ENCODE results near the gene CCDC144A. TPM values are rescaled to one million over a fixed set of nuclear protein-coding genes. Genes with fewer than 3 reads are reported as not detected.
"Not testable (repeated sequence)": the region's sequence is repeated elsewhere in the genome, so short reads cannot be mapped to it uniquely, and the experiment has no call there.

The CCDC144A gene
- total and polyA plus RNA-seq, 12 donors = 0.25 to 3.4 (median 1.4) TPM

GRCh38 chr17:16751224-16751923 is 61.3 kb downstream of the CCDC144A start:
- H3K36me3 ChIP-seq; H3K27ac ChIP-seq; H3K4me1 ChIP-seq; H3K4me3 ChIP-seq; DNase-seq; H3K9me3 ChIP-seq; intact Hi-C loops (cut with DNase I): not testable (repeated sequence)
- peak in 8 of 9 donors; percentile 24 to 66 (median 46) for TF ChIP-seq CTCF (IDR thresholded peaks at IDR 0.05)
- 47 to 50% methylated on average over 7 to 10 of the region's 10 CpGs for WGBS, 2 donors
- peak in 3 of 8 donors; percentile 50 to 54 (median 53) for ATAC-seq
- H3K27me3 ChIP-seq = peaks cover 0 to 22% (median 14%) of the 10 kb centered on the region in 7 donors

- H3K4me1 ChIP-seq; intact Hi-C loops (cut with DNase I); H3K27ac ChIP-seq; H3K36me3 ChIP-seq; H3K9me3 ChIP-seq; H3K4me3 ChIP-seq; DNase-seq: not testable (repeated sequence)
- WGBS, 2 donors = 88 to 93% methylated on average over 10 of the region's 10 CpGs
- peak in 1 of 8 donors; percentile 33 for ATAC-seq
- peaks cover 0 to 17% (median 13%) of the 10 kb centered on the region in 7 donors for H3K27me3 ChIP-seq
Measured at GRCh38 chr17:16751924-16752287, 61.9 kb downstream of the CCDC144A start.

- 91 to 95% methylated on average over 2 to 3 of the region's 3 CpGs for WGBS, 2 donors
- intact Hi-C loops (cut with DNase I); H3K4me1 ChIP-seq; H3K36me3 ChIP-seq; H3K9me3 ChIP-seq; H3K27ac ChIP-seq; H3K27me3 ChIP-seq; DNase-seq; H3K4me3 ChIP-seq: not testable (repeated sequence)
- peak in 1 of 8 donors; percentile 27 for ATAC-seq
Measured at GRCh38 chr17:16757520-16757919, 67.5 kb downstream of the CCDC144A start.

GRCh38 chr17:16758177-16758576 is 68.1 kb downstream of the CCDC144A start:
- H3K27ac ChIP-seq; DNase-seq; H3K27me3 ChIP-seq; intact Hi-C loops (cut with DNase I); ATAC-seq; H3K9me3 ChIP-seq; H3K4me3 ChIP-seq; H3K36me3 ChIP-seq; H3K4me1 ChIP-seq: not testable (repeated sequence)
- 89% methylated on average over 3 of the region's 3 CpGs for WGBS, 2 donors

- H3K4me3 ChIP-seq; H3K9me3 ChIP-seq; H3K4me1 ChIP-seq; H3K36me3 ChIP-seq; H3K27ac ChIP-seq; DNase-seq; H3K27me3 ChIP-seq; intact Hi-C loops (cut with DNase I); ATAC-seq: not testable (repeated sequence)
- 94 to 100% methylated on average over 2 of the region's 2 CpGs for WGBS, 2 donors
Measured at GRCh38 chr17:16768290-16769175, 78.5 kb downstream of the CCDC144A start.

GRCh38 chr17:16772394-16773145 is 82.5 kb downstream of the CCDC144A start:
- H3K4me3 ChIP-seq; H3K4me1 ChIP-seq; H3K9me3 ChIP-seq; H3K36me3 ChIP-seq; H3K27ac ChIP-seq; H3K27me3 ChIP-seq; ATAC-seq; intact Hi-C loops (cut with DNase I); DNase-seq: not testable (repeated sequence)
- 90% methylated on average over 2 of the region's 4 CpGs for WGBS, 2 donors

- H3K27ac ChIP-seq, DNase-seq: not testable (repeated sequence)
Measured at GRCh38 chr17:16773146-16773522, 83.1 kb downstream of the CCDC144A start.

GRCh38 chr17:16787851-16788250 is 97.8 kb downstream of the CCDC144A start:
- not testable (repeated sequence) for ATAC-seq, H3K9me3 ChIP-seq
- WGBS, 2 donors = 48 to 49% methylated on average over 5 of the region's 5 CpGs

More at GRCh38 chr17:16773146-16773522, 83.1 kb downstream of the CCDC144A start:
- H3K36me3 ChIP-seq; H3K4me3 ChIP-seq; H3K27me3 ChIP-seq; intact Hi-C loops (cut with DNase I); H3K9me3 ChIP-seq; H3K4me1 ChIP-seq: not testable (repeated sequence)
- ATAC-seq = peak in 3 of 8 donors; percentile 52 to 90 (median 61)
- WGBS, 2 donors = no CpG with 5 or more reads among the region's 2 CpGs

GRCh38 chr17:16788889-16789536 is 99.0 kb downstream of the CCDC144A start:
- H3K4me3 ChIP-seq; H3K27me3 ChIP-seq; H3K4me1 ChIP-seq; H3K27ac ChIP-seq; DNase-seq; H3K36me3 ChIP-seq; H3K9me3 ChIP-seq; intact Hi-C loops (cut with DNase I); ATAC-seq: not testable (repeated sequence)
- WGBS, 2 donors = 84 to 90% methylated on average over 6 of the region's 11 CpGs

More at GRCh38 chr17:16787851-16788250, 97.8 kb downstream of the CCDC144A start:
- H3K4me1 ChIP-seq; H3K27me3 ChIP-seq; H3K4me3 ChIP-seq; intact Hi-C loops (cut with DNase I); DNase-seq; H3K27ac ChIP-seq; H3K36me3 ChIP-seq: not testable (repeated sequence)
